ENCODE measurements around the gene SPTBN5.
"Not testable (repeated sequence)": the region's sequence is repeated elsewhere in the genome, so short reads cannot be mapped to it uniquely, and the experiment has no call there.

The SPTBN5 gene

DNA sequence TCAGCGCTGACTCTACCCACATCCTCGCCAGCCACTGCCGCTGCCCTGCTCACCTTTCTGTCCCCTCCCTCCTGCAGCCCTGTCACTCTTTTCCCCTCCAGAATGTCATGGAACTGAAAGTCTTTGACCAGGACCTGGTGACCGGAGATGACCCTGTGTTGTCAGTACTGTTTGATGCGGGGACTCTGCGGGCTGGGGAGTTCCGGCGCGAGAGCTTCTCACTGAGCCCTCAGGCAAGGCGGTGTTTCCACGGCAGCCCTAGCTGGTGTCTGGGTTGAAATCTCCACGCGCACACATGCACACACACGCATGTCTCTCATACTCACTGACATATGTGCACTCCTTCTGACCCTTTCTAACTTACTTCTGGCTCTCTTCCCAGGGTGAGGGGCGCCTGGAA lies 53.2 kb downstream of the SPTBN5 start:
- DNase-seq = no peak

DNA sequence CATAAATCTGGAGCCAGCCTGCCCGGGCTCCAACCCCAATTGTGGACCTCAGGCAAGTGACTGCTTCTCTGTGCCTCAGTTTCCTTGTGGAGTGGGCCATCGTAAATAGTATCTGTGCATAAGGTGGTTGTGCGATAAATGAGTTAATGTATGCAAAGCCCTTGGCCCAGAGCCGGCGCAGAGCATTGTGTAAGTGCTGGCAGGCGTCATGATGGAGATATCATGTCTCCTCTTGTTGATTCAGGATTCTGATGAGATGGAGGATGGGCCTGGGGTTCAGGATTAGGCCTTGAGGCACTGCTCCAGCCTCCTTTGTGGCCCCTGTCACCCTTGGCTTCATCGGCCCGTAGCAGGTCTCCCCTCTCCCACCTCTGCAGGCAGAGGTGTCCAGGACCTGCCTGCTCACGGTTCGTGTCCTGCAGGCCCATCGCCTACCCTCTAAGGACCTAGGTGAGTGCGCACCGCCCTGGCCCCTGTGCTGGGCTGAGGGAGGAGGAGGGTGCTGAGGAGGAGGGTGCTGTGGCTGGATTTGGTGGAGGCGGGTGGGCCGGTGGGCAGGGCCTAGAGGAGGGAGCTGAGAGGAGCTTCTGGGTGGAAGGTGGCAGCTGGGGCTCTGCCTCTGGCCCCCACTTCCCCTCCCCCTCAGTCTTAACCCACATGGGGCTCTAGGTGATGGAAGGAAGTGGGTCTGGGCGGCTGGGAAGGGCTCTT lies 53.9 kb downstream of the SPTBN5 start:
- no peak for DNase-seq

DNA sequence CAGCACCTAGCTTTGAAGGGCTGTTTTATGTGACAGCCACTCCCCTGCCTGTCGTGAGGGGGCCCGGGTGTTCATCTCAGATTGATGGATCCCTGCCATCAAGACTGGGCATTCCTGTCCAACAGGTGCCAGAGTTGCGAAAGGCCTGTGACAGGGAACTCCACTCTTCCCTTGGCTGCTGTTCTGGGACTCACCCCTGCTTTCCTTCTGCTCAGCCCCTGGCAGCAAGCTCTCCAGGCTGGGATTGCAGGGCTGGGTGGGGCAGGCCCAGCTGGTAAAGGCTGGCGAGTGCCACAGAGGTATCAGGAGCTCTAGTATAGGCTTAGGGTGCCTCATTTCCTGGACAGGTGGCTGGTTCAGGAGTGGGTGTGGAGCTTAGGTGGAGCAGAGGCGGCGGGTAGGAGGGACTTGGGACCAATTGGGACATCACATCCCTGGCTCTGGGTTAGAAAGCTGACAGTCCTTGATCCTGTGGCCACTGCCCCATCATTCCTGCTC lies 55.4 kb downstream of the SPTBN5 start, which contains the start of gene PLA2G4B:
PLA2G4B (plus strand) TSS at position 448 of the 498 bp plus-strand sequence. CDS start 67 bp downstream, outside the sequence.
- no peak for DNase-seq

DNA sequence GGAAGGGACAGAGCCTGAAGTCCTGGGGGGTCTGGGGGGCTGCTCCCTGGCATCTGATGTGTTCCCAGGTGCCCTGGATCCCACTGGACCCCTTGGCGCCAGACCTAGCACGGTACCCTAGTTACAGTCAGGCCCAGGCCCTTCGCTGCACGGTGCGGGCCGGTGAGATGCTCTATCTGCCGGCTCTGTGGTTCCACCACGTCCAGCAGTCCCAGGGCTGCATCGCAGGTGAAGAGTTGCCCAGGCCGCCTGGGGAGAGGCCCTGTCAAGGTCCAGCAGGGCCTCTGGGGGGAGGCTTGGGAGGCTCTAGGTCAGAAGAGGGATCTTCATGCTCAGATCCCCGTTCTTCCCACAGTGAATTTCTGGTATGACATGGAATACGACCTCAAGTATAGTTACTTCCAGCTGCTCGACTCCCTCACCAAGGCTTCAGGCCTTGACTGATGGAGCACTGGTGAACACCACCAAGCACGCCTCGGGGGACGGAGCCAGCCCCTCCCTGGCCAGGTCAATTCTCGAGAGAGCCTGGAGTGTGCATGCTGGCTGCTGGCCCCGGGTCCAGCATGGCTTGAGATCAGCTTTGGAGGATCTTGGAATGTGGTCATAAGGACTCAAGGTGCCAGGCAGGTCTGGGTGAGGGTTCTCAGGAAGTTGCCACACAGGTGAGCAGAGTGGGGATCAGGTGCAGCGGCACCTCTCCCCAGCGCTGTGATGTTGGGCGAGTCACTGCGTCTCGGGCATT lies 57.0 kb downstream of the SPTBN5 start:
- DNase-seq = no peak

DNA sequence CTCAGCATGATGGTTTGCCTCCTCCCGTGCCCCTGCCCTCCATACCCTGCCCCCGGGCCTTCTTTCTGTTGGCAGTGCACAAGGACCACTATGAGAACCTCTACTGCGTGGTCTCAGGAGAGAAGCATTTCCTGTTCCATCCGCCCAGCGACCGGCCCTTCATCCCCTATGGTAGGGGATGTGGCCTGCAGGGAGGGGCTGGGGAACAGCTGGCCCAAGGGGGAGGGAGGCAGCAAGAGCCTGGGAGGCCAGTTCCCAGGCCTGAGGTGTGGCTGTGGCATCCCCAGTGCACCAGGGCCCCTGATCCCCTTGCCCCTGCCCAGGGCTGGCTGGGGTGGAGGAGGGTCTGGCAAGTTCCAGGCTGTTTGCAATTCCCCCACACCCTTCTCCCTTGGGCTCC lies 57.8 kb downstream of the SPTBN5 start:
- DNase-seq = no peak

DNA sequence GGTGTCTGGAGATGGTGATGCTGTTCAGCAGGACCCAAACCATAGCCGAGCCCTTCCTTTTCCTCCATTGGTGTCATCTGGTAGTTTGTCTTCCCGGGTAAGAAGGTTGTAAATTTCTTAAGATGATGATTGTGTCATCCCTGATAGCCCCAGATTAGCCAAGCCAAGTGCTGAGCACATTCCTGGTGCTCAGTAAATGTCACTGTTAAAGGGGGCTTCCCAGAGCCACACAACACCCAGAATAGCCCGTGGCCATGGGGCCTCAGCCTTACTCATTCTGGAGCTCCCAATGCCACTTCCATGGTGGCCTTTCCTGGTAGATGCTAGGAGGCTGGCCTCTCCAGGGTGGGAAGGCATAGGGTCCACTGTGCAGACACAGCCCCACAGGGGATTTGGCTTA lies 59.8 kb downstream of the SPTBN5 start:
- no peak for DNase-seq

DNA sequence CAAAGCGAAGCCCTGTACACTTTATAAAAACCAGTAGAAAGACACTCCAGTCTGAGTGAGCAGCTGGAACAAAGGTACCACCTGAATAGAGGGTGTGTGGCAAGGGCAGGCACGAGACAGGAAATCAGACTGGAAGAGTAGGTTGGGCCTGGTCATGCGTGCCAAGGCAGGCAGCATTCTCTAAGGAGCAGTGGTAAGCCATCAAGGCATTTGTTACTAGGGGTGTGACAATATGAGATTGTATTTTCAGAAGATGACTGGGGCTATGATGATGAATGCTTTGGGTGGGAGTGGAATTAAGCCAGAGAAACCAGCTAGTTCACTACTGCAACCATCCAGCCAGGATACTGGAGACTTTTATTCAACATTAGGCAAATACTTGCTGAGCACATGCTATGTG lies 61.0 kb downstream of the SPTBN5 start:
- DNase-seq = no peak

DNA sequence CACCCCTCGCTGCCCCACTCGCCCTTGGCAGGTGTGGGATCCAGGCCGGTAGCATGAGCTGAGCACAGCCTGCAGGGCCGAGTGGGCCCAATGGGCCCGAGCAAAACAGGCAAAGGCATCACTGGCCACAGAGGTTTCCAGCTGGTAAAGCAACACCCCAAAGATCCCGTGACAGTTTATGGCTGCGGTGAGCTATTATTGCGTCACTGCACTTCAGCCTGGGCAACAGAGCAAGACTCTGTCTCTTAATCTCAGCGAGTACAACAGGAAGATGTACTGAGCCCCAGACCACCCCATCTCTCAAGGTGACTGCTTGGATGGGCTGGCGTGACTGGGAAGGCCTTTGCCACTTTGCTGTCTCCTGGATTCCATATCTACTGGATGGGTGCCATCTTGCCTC lies 61.6 kb downstream of the SPTBN5 start:
- no peak for DNase-seq

DNA sequence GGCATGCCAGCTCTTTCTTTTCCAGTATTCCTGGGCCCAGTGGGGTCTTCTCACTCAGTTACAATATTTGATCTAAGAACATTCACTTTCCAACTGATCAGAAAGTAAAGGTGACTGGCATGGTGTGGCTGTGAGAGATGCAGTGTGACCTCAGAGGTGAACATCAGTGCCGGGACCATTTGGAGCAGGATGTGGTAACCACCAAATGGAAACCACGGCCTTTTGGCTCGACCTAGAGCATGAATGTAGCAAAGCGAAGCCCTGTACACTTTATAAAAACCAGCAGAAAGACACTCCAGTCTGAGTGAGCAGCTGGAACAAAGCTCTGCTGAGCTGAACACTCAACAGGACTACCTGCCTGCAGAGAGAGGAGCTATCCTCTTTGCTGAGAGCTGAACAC lies 62.6 kb downstream of the SPTBN5 start:
- not testable (repeated sequence) for DNase-seq

DNA sequence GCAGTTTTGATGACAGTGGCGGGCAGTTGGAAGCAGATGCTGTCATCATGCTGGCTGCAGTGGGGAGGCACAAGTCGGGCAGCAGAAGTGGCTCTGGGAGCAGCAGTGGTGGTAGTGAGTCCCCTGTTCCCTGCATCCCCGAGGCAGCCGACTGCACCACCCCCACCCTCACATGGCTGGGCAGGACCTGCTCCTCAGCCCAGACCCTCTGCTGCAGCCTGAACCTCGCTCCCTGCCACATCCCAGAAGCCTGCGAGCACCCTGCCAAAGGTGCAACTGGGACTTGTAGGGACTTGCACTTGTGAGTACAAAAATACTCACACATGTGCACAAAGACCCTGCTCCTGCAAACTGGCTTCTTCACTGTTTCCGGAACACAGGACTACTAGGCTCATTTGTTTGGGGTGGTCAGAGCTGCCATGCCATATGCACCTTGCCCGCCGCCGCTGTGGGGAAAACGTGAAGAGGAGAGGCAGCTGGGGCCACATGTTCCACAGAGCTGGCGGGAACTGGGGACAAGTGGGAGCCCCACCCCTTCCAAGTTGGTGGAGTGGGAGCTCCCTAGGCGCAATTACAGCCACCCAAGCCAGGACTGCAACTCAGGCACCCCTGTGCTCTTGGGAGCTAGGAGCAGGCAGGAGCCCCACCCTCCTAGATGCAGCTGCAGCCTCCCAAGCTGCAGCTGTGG lies 63.8 kb downstream of the SPTBN5 start:
- no peak for DNase-seq

DNA sequence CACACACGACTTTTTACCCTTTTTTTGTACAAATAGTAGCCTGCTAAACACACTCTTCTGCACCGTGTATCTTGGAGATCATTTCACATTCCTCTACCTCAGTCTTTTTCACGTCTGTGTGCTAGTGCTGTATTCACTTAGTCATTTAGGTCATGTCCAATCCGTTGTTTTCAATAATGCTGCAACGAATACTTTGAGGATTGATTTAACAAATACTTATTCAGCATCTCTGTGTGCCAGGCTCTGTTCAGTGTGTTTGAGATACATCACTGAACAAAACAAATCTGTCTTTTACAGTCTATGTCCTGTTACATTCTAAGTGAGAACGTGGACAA lies 65.1 kb downstream of the SPTBN5 start:
- DNase-seq = no peak

DNA sequence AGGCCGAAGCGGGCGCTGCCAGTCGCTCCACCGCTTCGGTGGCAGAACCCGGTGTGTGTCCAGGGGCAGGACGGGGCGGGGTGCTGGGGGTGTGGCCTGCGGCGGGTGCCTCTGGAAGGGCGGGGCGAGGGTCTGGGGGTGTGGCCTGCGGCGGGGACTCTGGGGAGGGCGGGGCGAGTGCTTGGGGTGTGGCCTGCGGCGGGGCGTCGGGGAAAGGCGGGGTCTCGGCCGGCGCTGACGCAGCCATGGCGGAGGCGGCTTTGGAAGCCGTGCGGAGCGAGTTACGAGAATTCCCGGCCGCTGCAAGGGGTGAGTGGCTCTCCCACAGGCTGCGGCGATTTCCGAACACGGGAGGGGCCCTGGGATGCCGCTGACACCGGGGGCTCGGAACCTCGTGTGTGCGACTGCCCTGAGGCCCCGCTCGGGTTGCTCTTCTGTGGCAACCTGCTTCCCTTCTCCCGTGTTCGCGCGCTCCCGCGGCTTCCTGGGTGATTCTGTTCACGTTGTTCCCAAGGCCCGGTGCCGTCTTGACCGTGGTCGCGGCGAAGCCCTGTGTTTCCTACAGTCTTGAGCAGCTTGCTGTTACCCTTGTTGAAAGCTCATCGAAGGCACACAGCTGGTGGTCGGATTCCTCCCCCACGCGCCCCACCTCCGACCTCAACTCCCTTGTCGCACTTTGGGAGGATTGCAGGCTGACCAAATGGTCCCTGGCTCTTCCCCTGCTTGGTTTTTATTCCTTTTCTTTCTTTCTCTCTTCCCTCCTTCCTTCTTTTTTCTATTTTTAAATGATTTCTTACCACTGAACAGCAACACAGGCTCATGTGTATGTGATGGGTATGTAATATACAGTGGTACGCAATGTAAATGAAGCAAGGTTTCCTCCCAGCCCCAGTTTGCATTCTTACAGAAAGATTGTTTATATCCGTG lies 65.7 kb downstream of the SPTBN5 start, which contains the start of gene JMJD7:
JMJD7 (plus strand) TSS at position 213 of the 927 bp plus-strand sequence; CDS start at position 246, 33 bp downstream.
- DNase-seq = no peak

DNA sequence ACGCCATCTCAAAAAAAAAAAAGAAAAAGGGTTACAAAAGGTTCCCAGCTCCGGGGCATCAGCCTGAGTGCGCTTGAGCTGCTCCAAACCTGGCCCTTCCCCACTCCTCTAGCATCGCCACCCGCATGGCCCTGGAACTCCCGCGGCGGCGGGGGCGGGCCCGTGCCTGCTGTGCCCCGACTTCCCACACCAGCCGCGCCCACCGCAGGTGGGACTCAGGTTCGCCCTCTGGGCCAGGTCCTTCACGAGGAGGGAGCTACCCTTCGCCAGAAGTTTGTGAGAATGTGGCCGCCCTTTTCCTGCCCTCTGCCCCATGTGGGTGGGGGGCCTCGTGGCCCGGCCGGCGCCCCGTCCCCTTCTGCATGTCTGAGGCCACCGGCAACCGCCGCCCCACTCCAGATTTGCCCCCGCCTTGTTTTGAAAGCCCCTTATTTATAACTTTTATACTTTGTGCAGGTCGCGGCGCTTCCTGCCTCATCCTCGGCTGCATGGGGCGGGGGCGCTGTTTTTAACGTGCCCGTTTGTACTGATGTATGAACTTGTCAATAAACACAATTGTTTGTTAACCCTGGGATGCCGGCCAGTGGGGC lies 66.5 kb downstream of the SPTBN5 start:
- DNase-seq = no peak

DNA sequence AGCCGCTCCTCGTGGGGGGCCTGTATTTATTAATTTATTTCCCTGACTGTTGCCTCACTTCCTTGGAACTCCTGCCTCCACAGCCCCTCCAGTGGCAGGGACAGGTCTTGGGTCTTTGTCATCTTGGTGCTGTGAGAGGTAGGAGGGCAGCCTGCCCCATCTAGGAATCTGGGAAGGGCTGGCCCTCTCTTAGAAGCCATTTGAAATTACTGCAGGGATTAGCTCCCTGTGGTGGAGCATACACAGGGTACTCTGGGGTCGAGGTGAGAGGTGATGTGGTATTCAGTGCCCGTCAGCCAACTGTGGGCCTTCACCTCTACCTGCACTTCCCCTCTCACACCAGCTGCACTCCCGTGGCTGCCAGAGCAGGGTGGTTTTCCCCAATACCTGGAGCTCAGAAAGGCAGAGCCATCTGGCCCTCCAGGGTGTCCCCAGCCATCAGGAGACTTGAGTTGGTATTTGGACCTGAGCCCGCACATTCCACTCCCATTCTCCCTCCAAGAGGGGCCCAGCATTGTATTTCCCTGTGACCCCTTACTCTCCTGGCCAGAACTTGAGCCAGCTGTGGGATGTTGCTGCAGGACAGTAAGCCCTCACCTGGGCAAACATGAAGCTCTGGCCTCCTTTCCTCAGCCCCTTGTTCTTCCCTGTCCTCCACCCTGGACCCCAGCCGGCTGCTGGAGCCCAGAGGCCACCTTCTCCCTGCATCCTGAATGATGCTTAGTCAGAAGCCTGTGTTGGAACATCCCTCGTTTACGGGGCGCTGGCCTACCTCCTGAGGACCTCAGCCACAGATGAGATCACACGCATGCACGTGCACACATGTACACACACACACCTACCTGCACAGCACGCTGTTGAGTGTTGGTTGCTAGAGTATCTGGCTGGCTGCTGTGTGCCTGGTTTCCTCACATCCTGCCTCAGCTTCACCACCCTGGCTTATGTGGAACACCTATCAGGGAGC lies 68.0 kb downstream of the SPTBN5 start:
- DNase-seq = no peak

DNA sequence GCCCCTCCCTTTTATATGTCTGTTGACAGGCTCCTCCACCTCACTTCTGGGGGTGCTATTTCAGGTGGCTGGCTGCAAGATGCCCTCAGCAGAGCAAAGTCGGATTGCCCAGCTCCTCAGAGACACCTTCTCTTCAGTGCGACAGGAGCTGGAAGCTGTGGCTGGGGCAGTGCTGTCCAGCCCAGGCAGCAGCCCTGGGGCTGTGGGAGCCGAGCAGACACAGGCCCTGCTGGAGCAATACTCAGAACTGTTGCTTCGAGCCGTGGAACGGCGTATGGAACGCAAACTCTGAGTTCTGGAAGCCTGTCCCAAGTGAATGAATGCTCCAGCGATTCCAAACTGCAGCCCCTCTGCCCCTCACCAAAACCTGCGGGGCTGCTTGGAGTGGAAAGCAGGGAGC lies 68.7 kb downstream of the SPTBN5 start:
- no peak for DNase-seq

DNA sequence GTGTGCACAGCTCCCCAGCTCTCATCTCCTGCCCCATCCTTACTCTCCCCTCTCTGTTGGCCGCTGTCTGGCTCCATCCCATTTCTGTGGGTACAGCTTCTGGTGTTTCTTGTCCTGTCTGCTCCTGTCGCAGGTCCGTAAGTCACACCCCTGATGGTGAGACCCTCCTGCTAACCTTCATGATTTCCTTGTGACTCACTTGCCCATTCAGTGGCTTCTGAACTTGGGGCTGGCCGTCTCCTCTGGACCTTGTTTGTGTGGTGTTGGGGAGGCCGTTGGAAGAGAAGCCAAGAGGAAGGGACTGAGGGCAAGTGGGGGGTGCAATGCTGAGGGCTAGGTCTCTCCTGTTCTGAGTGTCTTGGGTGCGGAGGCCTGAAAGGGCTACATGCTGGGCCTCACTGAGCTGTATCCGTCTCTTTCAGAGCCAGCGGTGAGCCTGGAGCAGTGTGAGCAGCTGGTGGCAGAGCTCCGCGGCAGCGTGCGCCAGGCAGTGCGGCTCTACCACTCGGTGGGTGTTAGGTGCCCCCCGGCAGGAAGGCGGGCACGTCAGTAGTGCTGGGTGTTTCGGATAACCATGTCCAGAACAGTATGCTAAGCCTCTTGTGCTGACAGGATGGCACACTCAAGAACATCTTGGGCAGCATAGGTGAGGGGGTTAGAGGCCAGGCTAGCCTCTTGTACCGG lies 69.6 kb downstream of the SPTBN5 start:
- DNase-seq = no peak

DNA sequence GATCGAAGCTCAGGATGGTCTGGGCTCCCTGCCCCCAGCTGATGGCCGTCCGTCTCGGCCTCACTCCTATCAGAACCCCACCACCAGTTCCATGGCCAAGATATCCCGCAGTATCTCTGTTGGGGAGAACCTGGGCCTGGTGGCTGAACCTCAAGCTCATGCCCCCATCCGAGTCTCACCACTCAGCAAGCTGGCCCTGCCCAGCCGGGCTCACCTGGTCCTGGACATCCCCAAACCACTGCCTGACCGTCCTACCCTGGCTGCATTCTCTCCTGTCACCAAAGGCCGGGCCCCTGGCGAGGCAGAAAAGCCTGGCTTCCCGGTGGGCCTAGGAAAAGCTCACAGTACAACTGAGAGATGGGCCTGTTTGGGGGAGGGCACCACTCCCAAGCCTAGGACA lies 70.4 kb downstream of the SPTBN5 start:
- DNase-seq = no peak

DNA sequence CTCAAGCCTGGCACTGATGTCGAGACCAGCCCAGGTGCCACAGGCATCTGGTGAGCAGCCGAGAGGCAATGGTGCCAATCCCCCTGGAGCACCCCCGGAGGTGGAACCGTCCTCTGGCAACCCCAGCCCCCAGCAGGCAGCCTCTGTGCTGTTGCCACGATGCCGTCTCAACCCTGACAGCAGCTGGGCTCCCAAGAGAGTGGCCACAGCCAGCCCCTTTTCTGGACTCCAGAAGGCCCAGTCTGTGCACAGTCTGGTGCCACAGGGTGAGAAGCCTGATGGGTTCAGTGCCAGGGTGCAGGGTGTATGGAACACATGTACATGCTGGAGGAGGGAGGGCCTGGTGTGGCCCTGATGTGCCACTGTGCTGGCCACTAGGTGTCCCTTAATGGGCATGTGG lies 70.9 kb downstream of the SPTBN5 start:
- no peak for DNase-seq

DNA sequence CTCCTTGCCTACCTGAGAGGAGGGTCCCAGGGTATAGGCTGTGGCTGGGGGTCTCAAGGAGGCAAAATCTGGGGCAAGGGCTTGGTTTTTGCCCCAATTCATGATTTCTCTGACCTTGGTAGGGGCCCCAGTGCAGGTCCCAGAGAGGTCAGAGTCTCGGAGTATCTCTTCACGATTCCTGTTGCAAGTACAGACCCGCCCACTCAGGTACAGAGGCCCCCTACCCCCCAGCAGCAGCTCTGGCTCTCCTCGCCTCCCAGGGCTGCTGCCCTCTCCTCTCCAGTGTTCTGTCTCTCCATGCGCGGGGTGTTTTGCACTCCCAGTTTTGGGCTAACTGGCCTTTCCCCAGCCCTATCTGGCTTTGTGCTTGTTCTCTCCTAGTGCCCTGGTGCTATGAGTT lies 71.4 kb downstream of the SPTBN5 start:
- no peak for DNase-seq

DNA sequence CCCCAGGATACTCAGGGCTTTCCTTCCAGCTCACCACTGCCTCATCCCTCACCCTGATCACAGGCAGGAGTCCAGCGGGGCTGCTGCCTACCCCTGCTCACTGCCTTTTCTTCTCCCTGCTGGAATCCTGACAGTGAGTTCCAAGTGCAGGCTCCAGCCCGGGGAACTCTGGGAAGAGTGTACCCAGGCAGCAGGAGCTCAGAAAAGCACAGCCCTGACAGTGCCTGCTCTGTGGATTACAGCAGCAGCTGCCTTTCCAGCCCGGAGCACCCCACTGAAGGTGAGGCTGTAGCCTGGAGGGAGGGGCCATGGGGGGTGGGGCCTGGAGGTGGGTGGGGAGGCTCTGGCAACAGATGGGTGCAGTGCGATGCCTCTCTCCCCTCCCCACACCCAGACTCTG lies 72.0 kb downstream of the SPTBN5 start:
- DNase-seq = no peak
